HG03460 (cell line): ENCODE measurements around the gene MAPKAPK5.
"Not testable (repeated sequence)": the region's sequence is repeated elsewhere in the genome, so short reads cannot be mapped to it uniquely, and the experiment has no call there.

Experiments used
- ATAC-seq: cut with Tn5 transposase; IDR thresholded peaks from one replicate; pipeline ENCODE4 v1.9.1; 2021; ENCODE audit not compliant: unreplicated experiment

MAPKAPK5 gene

GRCh38 chr12:111827907-111828306 lies 14.1 kb upstream of the MAPKAPK5 start:
- no peak for ATAC-seq

- ATAC-seq = no peak
Observed at GRCh38 chr12:111828338-111828979, 13.6 kb upstream of the MAPKAPK5 start.

GRCh38 chr12:111829635-111830034 lies 12.4 kb upstream of the MAPKAPK5 start:
- not testable (repeated sequence) for ATAC-seq

GRCh38 chr12:111834740-111835386 lies 7.2 kb upstream of the MAPKAPK5 start:
- not testable (repeated sequence) for ATAC-seq

- not testable (repeated sequence) for ATAC-seq
Observed at GRCh38 chr12:111835531-111836181, 6.4 kb upstream of the MAPKAPK5 start.

GRCh38 chr12:111838353-111838752 lies 3.7 kb upstream of the MAPKAPK5 start:
- ATAC-seq = no peak

GRCh38 chr12:111840807-111841206 lies 1.2 kb upstream of the MAPKAPK5 start:
- ATAC-seq = no peak

- ATAC-seq = peak; percentile 8
Observed at GRCh38 chr12:111841236-111841749, 735 bp upstream of the MAPKAPK5 start.

GRCh38 chr12:111842556-111843396 lies 748 bp downstream of the MAPKAPK5 start:
- peak; percentile 27 for ATAC-seq

GRCh38 chr12:111846016-111846415 lies 4.0 kb downstream of the MAPKAPK5 start:
- no peak for ATAC-seq

- ATAC-seq = no peak
Observed at GRCh38 chr12:111850526-111850925, 8.5 kb downstream of the MAPKAPK5 start.

- ATAC-seq = no peak
Observed at GRCh38 chr12:111858186-111858585, 16.2 kb downstream of the MAPKAPK5 start.

- ATAC-seq = no peak
Observed at GRCh38 chr12:111858778-111859177, 16.8 kb downstream of the MAPKAPK5 start.

GRCh38 chr12:111864913-111865312 lies 22.9 kb downstream of the MAPKAPK5 start:
- no peak for ATAC-seq

- no peak for ATAC-seq
Observed at GRCh38 chr12:111867531-111867930, 25.5 kb downstream of the MAPKAPK5 start.

GRCh38 chr12:111868676-111869588 lies 26.9 kb downstream of the MAPKAPK5 start:
- no peak for ATAC-seq

GRCh38 chr12:111869671-111870070 lies 27.6 kb downstream of the MAPKAPK5 start:
- ATAC-seq = no peak

- no peak for ATAC-seq
Observed at GRCh38 chr12:111870216-111870615, 28.2 kb downstream of the MAPKAPK5 start.

GRCh38 chr12:111870706-111871105 lies 28.7 kb downstream of the MAPKAPK5 start:
- ATAC-seq = no peak

- ATAC-seq = no peak
Observed at GRCh38 chr12:111873113-111873512, 31.1 kb downstream of the MAPKAPK5 start.
